ENCODE data around the gene PDC. TPM values are rescaled to one million over a fixed set of nuclear protein-coding genes. Genes with fewer than 3 reads are reported as not detected.
A peak's percentile ranks its signal among the peaks of the same experiment; 100 is the strongest.

PDC gene
- total and polyA plus RNA-seq, 7 donors, result not detected

- WGBS, 2 donors, result 78 to 84% methylated on average over 1 of the region's 1 CpG
- H3K27ac ChIP-seq, result no peak overlapping the region
- intact Hi-C loops (cut with DNase I), result no loop called here
- DNase-seq, result no peak
- no peaks in the 10 kb centered on the region for H3K4me1 ChIP-seq
- no peaks in the 10 kb centered on the region for H3K36me3 ChIP-seq
- TF ChIP-seq, protein P1, sequence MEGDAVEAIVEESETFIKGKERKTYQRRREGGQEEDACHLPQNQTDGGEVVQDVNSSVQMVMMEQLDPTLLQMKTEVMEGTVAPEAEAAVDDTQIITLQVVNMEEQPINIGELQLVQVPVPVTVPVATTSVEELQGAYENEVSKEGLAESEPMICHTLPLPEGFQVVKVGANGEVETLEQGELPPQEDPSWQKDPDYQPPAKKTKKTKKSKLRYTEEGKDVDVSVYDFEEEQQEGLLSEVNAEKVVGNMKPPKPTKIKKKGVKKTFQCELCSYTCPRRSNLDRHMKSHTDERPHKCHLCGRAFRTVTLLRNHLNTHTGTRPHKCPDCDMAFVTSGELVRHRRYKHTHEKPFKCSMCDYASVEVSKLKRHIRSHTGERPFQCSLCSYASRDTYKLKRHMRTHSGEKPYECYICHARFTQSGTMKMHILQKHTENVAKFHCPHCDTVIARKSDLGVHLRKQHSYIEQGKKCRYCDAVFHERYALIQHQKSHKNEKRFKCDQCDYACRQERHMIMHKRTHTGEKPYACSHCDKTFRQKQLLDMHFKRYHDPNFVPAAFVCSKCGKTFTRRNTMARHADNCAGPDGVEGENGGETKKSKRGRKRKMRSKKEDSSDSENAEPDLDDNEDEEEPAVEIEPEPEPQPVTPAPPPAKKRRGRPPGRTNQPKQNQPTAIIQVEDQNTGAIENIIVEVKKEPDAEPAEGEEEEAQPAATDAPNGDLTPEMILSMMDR (IDR thresholded peaks at IDR 0.05), result no peak
- TF ChIP-seq POLR2AphosphoS5 (IDR thresholded peaks at IDR 0.05) (no peak), EP300 (IDR thresholded peaks at IDR 0.05) (no peak), POLR2A (IDR thresholded peaks at IDR 0.05) (no peak)
- no peaks in the 10 kb centered on the region for H3K27me3 ChIP-seq
- H3K4me3 ChIP-seq, result no peak overlapping the region
- no peaks in the 10 kb centered on the region for H3K9me3 ChIP-seq
These were observed 25.1 kb upstream of the PDC start for GRCh38 chr1:186486061-186486460.

DNA sequence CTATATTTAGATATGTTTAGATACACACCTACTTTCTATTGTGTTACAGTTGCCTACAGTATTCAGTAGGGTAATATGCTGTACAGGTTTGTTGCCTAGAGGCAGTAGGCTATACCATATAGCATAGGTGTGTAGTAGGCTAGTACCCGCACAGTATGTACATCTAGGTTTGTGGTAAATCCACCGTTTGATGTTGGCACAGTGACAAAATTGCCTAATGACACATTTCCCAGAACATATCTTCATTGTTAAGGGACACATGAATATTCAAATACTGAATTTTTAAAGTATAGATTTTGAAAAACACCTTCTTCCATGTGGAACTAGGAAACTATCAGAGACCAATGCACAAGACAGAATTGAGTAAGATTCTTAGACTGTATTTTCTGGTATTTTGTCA lies 22.6 kb upstream of the PDC start:
- TF ChIP-seq POLR2A (IDR thresholded peaks at IDR 0.05) (no peak), POLR2AphosphoS5 (IDR thresholded peaks at IDR 0.05) (no peak), EP300 (IDR thresholded peaks at IDR 0.05) (no peak)
- TF ChIP-seq, protein P1 (IDR thresholded peaks at IDR 0.05), result no peak
- Histone ChIP-seq H3K9me3 (no peaks in the 10 kb centered on the region), H3K27ac (no peak overlapping the region), H3K4me1 (no peaks in the 10 kb centered on the region), H3K36me3 (no peaks in the 10 kb centered on the region), H3K27me3 (no peaks in the 10 kb centered on the region), H3K4me3 (no peak overlapping the region)
- intact Hi-C loops (cut with DNase I), result loop anchor here (2.0 kb wide), 2 partner anchors 125 to 503 kb away; no protein-coding TSS in a partner anchor
- DNase-seq, result no peak
- 55 to 58% methylated on average over 2 of the region's 2 CpGs for WGBS, 2 donors

GRCh38 chr1:186482661-186483255 lies 21.8 kb upstream of the PDC start:
- H3K9me3 ChIP-seq, result no peaks in the 10 kb centered on the region
- no peak overlapping the region for H3K4me3 ChIP-seq
- H3K27me3 ChIP-seq, result no peaks in the 10 kb centered on the region
- no peaks in the 10 kb centered on the region for H3K36me3 ChIP-seq
- WGBS, 2 donors, result 2 to 3% methylated on average over 4 of the region's 4 CpGs
- H3K27ac ChIP-seq, result no peak overlapping the region
- DNase-seq, result peak; percentile 67
- TF ChIP-seq POLR2A (IDR thresholded peaks at IDR 0.05), result no peak
- TF ChIP-seq, protein P1 (IDR thresholded peaks at IDR 0.05), result peak; percentile 14 to 81 (median 56)
- intact Hi-C loops (cut with DNase I), result loop anchor here (2.0 kb wide), 2 partner anchors 126 to 504 kb away; no protein-coding TSS in a partner anchor
- H3K4me1 ChIP-seq, result no peaks in the 10 kb centered on the region

- Histone ChIP-seq H3K27me3 (no peaks in the 10 kb centered on the region), H3K9me3 (no peaks in the 10 kb centered on the region), H3K36me3 (no peaks in the 10 kb centered on the region), H3K4me1 (no peaks in the 10 kb centered on the region), H3K27ac (peak overlapping the region in 1 of 4 donors; percentile 34), H3K4me3 (no peak overlapping the region)
- DNase-seq, result no peak
- intact Hi-C loops (cut with DNase I), result no loop called here
- 76 to 82% methylated on average over 2 of the region's 2 CpGs for WGBS, 2 donors
- TF ChIP-seq, protein P1 (IDR thresholded peaks at IDR 0.05), result no peak
- TF ChIP-seq POLR2AphosphoS5 (IDR thresholded peaks at IDR 0.05) (no peak), POLR2A (IDR thresholded peaks at IDR 0.05) (no peak), EP300 (IDR thresholded peaks at IDR 0.05) (no peak)
These were observed 20.5 kb upstream of the PDC start for GRCh38 chr1:186481303-186481888.
